Lung microvascular endothelial cell (primary cell): ENCODE results near the gene SLC6A3. TPM values are rescaled to one million over a fixed set of nuclear protein-coding genes. Genes with fewer than 3 reads are reported as not detected.

ENCODE experiments used
- DNase-seq, 2 donors: peaks; one replicate each; pipeline versions ENCODE4 v3.0.0 to v3.0.0-alpha.2; 2010; ENCODE audit warnings: low read depth in 2 of 2
- total RNA-seq: library from RNA; depleted of rRNA; stranded (reverse); fragments of >200 nt; gene quantifications from 2 replicates; pipeline ENCODE4 v1.2.1, GENCODE V29; 2014

The SLC6A3 gene
- total RNA-seq, 1 donor from 2014 or later = not detected

- DNase-seq = no peak
Measured at GRCh38 chr5:1390861-1391600, 54.2 kb downstream of the SLC6A3 start.

- DNase-seq = no peak
Measured at GRCh38 chr5:1390333-1390732, 54.9 kb downstream of the SLC6A3 start.

GRCh38 chr5:1388383-1388967 is 56.8 kb downstream of the SLC6A3 start:
- DNase-seq = no peak

- DNase-seq = no peak
Measured at GRCh38 chr5:1387876-1388275, 57.4 kb downstream of the SLC6A3 start.

- DNase-seq = no peak
Measured at GRCh38 chr5:1387059-1387755, 58.0 kb downstream of the SLC6A3 start.

- DNase-seq = peak; percentile 42 to 45
Measured at GRCh38 chr5:1386274-1386717, 58.9 kb downstream of the SLC6A3 start.

GRCh38 chr5:1385395-1386273 is 59.6 kb downstream of the SLC6A3 start:
- peak; percentile 50 to 56 for DNase-seq

GRCh38 chr5:1384521-1384920 is 60.7 kb downstream of the SLC6A3 start:
- DNase-seq = no peak

GRCh38 chr5:1383886-1384401 is 61.3 kb downstream of the SLC6A3 start:
- no peak for DNase-seq

- no peak for DNase-seq
Measured at GRCh38 chr5:1383344-1383743, 61.9 kb downstream of the SLC6A3 start.

GRCh38 chr5:1382248-1382700 is 63.0 kb downstream of the SLC6A3 start:
- DNase-seq = no peak

GRCh38 chr5:1381370-1382247 is 63.6 kb downstream of the SLC6A3 start:
- no peak for DNase-seq

- no peak for DNase-seq
Measured at GRCh38 chr5:1380910-1381309, 64.3 kb downstream of the SLC6A3 start.

GRCh38 chr5:1380011-1380817 is 65.0 kb downstream of the SLC6A3 start:
- peak; percentile 37 to 39 for DNase-seq

GRCh38 chr5:1378866-1379659 is 66.2 kb downstream of the SLC6A3 start:
- DNase-seq = no peak

GRCh38 chr5:1378096-1378495 is 67.1 kb downstream of the SLC6A3 start:
- DNase-seq = no peak

- no peak for DNase-seq
Measured at GRCh38 chr5:1376981-1377380, 68.3 kb downstream of the SLC6A3 start.
